Kidney epithelial cell (primary cell): ENCODE measurements around the gene FSTL4. TPM values are rescaled to one million over a fixed set of nuclear protein-coding genes. Genes with fewer than 3 reads are reported as not detected.

Experiments
- DNase-seq: peaks from one replicate; pipeline ENCODE4 v3.0.0-alpha.2; 2010; ENCODE audit warnings: low read depth
- H3K27me3 ChIP-seq: 2 replicates; pipeline ENCODE4 v1.6.0; 2011; ENCODE audit warnings: low read length; ENCODE audit not compliant: control insufficient read depth, insufficient read depth
- H3K36me3 ChIP-seq: 2 replicates; pipeline ENCODE4 v1.5.1; 2011; ENCODE audit warnings: low read length; ENCODE audit not compliant: control insufficient read depth, insufficient read depth
- H3K4me3 ChIP-seq: 2 replicates; pipeline ENCODE4 v1.5.1; 2011; ENCODE audit warnings: low read depth, mild to moderate bottlenecking, control low read depth, low read length
- CTCF ChIP-seq: IDR thresholded peaks from 2 replicates; pipeline ENCODE4 v1.5.1; 2011; ENCODE audit warnings: mild to moderate bottlenecking, moderate library complexity, low read length, control low read depth, inconsistent platforms; ENCODE audit not compliant: insufficient read depth, poor library complexity, severe bottlenecking
- total RNA-seq: library from RNA; depleted of rRNA; stranded (reverse); fragments of >200 nt; gene quantifications from 2 replicates; pipeline ENCODE4 v1.2.3, GENCODE V29; 2015

The FSTL4 gene
- total RNA-seq, 1 donor from 2014 or later, result not detected

GRCh38 chr5:133421394-133421793 is 190.9 kb downstream of the FSTL4 start:
- no peak overlapping the region for H3K4me3 ChIP-seq
- no peak for DNase-seq
- TF ChIP-seq CTCF, result peak; percentile 44
- no peaks in the 10 kb centered on the region for H3K36me3 ChIP-seq
- peaks cover 7% of the 10 kb centered on the region for H3K27me3 ChIP-seq

GRCh38 chr5:133420440-133421301 is 191.7 kb downstream of the FSTL4 start:
- Histone ChIP-seq H3K36me3 (no peaks in the 10 kb centered on the region), H3K27me3 (peaks cover 7% of the 10 kb centered on the region), H3K4me3 (no peak overlapping the region)
- TF ChIP-seq CTCF, result no peak
- DNase-seq, result no peak

GRCh38 chr5:133415906-133416305 is 196.4 kb downstream of the FSTL4 start:
- DNase-seq, result no peak
- H3K27me3 ChIP-seq, result peaks cover 3% of the 10 kb centered on the region
- no peak for TF ChIP-seq CTCF

GRCh38 chr5:133415506-133415905 is 196.8 kb downstream of the FSTL4 start:
- no peak for DNase-seq
- Histone ChIP-seq H3K36me3 (no peaks in the 10 kb centered on the region), H3K4me3 (no peak overlapping the region), H3K27me3 (no peaks in the 10 kb centered on the region)
- no peak for TF ChIP-seq CTCF

More at GRCh38 chr5:133415906-133416305, 196.4 kb downstream of the FSTL4 start:
- H3K36me3 ChIP-seq, result no peaks in the 10 kb centered on the region
- no peak overlapping the region for H3K4me3 ChIP-seq

- no peak for DNase-seq
- H3K36me3 ChIP-seq, result no peaks in the 10 kb centered on the region
- TF ChIP-seq CTCF, result no peak
- H3K4me3 ChIP-seq, result no peak overlapping the region
- peaks cover 2% of the 10 kb centered on the region for H3K27me3 ChIP-seq
Observed at GRCh38 chr5:133412661-133413060, 199.7 kb downstream of the FSTL4 start.
